Endothelial cell of hepatic sinusoid (primary cell): ENCODE measurements around the gene SDC1.

ENCODE experiments used
- in situ Hi-C: cut with HindIII; loops from 2 replicates; pipeline ENCODE4 v1.10.0; 2017; ENCODE audit warnings: low sequenced_read_pairs

SDC1 gene

DNA sequence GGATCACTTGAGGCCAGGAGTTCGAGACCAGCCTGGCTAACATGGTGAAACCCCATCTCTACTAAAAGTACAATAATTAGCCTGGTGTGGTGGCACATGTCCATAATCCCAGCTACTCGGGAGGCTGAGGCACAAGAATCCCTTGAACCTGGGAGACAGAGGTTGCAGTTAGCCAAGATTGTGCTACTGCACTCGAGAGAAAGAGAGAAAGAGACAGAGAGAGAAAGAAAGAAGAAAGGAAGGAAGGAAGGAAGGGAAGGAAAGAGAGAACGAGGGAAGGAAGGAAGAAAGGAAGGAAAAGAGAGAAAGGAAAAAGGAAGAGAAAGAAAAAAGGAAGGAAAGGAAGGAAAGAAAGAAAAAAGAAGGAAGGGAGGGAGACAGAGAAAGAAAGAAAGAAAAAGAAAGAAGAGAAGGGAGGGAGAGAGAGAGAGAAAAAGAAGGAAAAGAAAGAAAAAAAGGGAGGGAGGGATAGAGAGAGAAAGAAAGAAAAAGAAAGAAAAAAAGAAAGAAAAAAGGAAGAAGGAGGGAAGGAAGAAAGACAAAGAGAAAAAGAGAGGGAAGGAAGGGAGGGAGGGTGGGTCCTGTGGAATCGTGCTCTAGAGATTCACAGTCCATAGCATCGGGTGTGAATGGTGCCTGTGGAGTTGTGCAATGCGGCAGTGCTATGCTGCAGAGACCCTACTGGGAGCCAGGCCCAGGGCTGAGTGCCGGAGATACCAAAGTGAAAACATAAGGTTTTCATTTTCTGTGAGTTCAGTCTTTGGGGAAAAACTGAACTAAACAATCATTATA, 4.6 kb upstream of the SDC1 start:
- in situ Hi-C loops = no loop called here

- in situ Hi-C loops = no loop called here
Observed at GRCh38 chr2:20227894-20228505, 3.1 kb upstream of the SDC1 start.

GRCh38 chr2:20226152-20226545, 1.2 kb upstream of the SDC1 start:
- in situ Hi-C loops = no loop called here

GRCh38 chr2:20225294-20226151, 593 bp upstream of the SDC1 start:
- in situ Hi-C loops = no loop called here

- in situ Hi-C loops = loop anchor here (5.0 kb wide), 1 partner anchor 97 kb away; no protein-coding TSS in a partner anchor
Observed at GRCh38 chr2:20224164-20224715, 690 bp downstream of the SDC1 start.

GRCh38 chr2:20223407-20224163, 1.3 kb downstream of the SDC1 start:
- in situ Hi-C loops = loop anchor here (5.0 kb wide), 1 partner anchor 96 kb away; no protein-coding TSS in a partner anchor

DNA sequence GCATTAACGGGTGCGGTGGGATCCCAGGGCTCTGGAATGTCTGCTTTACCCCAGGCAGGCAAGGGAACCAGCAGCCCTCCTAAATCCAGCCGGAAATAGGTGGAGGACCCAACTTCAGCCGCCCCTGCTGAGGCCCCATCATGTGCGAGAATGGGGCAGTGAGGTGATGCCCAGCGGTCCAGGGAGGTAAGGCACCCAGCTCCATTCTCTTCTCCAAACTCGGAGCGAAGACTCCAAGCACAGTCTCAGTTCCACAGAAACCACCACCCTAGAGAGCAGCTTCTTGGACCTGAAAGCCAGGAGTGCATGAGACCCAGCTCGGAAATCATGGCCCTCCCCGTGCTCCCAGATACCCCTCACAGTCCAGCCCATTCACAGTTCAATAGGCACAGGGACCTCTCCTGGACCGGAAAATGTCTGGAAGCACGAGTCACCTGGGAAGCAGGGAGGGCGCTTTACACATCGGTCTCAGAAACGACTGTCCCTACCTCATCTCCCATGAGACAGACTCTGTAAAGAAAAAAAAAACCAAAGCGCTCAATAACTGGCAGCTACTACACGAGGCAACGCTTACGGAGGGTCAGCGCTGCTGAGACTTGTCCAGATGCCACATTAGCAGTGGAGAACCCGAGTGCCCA, 2.0 kb downstream of the SDC1 start:
- in situ Hi-C loops = loop anchor here (5.0 kb wide), 1 partner anchor 96 kb away; no protein-coding TSS in a partner anchor

- in situ Hi-C loops = loop anchor here (5.0 kb wide), 1 partner anchor 95 kb away; no protein-coding TSS in a partner anchor
Observed at GRCh38 chr2:20222014-20222768, 2.7 kb downstream of the SDC1 start.

- in situ Hi-C loops = loop anchor here (5.0 kb wide), 1 partner anchor 94 kb away; no protein-coding TSS in a partner anchor
Observed at GRCh38 chr2:20221555-20221973, 3.4 kb downstream of the SDC1 start.

DNA sequence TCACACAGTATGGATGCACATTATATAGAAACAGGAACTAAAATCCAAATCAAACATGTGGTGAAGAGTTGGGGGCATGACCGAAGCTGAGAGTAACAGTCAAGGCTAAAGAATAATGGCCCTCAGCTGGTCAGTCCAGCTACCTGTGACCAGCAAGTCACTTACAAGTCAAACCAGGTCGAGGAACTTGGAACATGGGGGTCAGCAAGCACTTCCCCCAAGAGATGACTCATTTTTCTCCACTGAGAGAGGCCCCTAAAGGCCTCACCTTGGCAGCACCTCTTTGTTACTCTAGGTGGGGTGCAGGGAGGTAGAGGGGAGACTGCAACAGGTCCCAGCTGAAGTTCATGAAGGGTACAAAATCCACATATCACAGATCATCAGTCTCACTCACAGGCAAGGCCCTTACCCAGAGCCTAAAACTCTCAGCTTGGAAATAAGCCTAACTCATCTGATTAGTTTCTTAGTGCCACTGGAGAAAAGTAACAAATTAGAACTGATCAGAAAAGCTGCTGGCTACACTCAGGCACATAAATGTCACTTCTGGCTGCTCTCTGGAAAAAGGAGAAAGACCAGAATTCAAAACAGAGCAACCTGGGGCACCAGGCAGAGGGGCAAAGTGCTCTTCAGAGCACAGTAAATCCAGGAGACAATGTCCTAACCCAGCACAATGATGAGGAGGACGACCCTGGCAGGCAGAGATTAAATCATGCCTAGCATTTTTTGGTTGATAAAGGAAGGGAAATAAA, 4.0 kb downstream of the SDC1 start:
- in situ Hi-C loops = loop anchor here (5.0 kb wide), 1 partner anchor 94 kb away; no protein-coding TSS in a partner anchor

GRCh38 chr2:20219763-20220380, 5.1 kb downstream of the SDC1 start:
- in situ Hi-C loops = loop anchor here (5.0 kb wide), 1 partner anchor 93 kb away; no protein-coding TSS in a partner anchor

DNA sequence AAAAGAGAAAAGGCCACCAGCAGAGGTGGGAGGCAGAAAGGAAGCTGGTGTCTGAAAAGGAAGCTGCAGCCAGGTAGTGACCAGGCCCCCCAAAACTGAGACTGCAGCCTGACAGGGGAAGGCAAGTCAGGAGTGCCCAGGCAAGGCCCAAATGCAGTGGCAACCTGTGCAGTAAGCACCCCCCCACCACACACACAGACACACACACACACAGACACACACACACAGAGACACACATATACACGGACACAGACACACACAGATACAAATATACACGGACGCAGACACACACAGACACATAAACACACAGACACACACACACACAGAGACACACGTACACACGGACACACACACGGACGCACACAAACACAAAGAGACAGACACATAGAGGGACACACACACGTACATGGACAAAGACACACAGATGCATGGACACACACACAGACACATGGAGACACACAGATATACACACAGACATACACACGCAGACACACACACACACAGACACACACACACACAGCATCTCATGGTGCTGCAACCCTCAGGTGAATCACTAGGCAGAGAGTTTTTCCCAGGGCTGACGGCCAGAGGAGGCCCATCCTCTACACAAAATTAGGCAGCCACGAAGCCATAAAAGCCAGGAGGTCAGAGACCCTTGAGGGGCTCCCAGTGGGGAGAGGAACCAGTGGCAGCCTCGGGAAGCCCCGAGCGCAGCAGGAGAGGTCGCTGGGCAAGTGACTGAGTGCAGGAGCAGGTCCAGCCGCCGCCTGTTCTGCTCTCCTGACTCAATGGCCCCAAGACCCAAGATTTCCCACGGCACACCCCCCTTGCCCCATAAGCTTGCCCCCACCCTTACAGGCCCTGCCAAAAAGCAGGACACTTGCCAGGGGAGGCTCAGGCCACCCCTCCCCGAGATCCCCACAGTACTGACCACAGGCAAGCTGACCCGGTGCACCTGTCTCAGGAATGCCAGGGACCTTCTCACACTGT, 6.3 kb downstream of the SDC1 start:
- in situ Hi-C loops = no loop called here

GRCh38 chr2:20217041-20217970, 7.6 kb downstream of the SDC1 start:
- in situ Hi-C loops = no loop called here

- in situ Hi-C loops = no loop called here
Observed at GRCh38 chr2:20216130-20217025, 8.6 kb downstream of the SDC1 start.
